GM10847 (cell line): Measurements from ENCODE around the gene DAZL.

Experiments
- POLR2A ChIP-seq: IDR thresholded peaks from 2 replicates; pipeline ENCODE4 v1.6.1; 2011; ENCODE audit not compliant: insufficient read length; ENCODE audit errors: extremely low read depth

Gene DAZL

DNA sequence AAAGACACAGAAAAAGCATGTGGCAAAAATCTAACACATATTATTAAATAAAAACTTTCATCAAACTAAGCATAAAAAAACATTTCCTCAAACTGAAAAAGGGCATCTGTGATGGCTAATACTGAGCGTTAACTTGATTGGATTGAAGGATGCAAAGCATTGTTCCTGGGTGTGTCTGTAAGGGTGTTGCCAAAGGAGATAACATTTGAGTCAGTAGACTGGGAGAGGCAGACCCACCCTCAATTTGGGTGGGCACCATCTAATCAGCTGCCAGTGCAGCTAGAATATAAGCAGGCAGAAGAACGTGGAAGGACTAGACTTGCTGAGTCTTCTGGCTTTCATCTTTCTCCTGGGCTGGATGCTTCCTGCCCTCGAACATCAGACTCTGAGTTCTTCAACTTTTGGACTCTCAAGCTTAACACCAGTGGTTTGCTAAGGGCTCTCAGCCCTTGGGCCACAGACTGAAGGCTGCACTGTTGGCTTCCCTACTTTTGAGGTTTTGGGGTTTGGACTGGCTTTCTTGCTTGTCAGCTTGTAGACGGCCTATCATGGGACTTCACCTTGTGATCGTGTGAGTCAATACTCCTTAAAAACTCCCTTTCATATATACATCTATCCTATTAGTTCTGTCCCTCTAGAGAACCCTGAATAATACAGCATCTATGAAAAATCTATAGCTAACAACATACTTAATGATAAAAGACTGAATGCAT lies 45.4 kb downstream of the DAZL start:
- TF ChIP-seq POLR2A = no peak

DNA sequence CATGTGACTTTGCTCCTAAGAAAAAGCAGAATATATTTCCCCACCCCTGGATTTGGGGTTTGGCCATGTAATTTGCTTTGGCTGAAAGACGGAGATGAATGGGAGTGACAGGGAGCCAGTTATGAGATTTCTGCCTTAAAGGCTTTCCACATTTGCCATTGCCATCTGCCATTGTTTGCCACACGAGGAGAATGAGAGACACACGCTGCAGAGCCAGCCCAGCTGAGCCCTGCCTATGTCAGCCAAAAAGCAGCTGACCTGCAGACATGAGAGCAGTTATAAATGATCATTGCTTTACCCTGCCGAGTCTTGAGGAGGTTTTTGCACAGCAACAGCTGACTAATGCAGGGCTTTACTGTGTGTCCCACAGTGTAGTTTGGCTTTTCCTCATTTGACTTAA lies 51.1 kb downstream of the DAZL start:
- no peak for TF ChIP-seq POLR2A

GRCh38 chr3:16552757-16553156 lies 52.5 kb downstream of the DAZL start:
- no peak for TF ChIP-seq POLR2A

GRCh38 chr3:16551342-16551976 lies 53.8 kb downstream of the DAZL start:
- TF ChIP-seq POLR2A = no peak

GRCh38 chr3:16550676-16551341 lies 54.4 kb downstream of the DAZL start:
- no peak for TF ChIP-seq POLR2A

DNA sequence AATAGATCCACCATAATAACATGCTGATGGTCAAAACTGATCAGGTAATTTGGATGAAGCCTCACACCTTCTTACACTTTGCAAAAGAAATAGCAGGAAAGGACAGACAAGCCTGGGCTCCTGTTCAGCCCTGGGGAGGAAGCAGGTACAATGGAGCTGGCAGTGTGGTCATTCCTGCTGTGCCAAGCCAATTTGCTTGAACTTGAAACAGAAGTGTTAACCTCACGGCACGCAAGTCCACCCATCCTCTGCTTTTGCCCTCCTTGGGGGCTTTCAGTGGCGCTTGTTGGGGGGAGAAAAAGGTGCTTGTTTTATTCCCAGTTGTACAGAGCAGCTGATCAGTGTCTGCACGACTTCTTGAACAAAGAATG lies 54.9 kb downstream of the DAZL start:
- no peak for TF ChIP-seq POLR2A

GRCh38 chr3:16548721-16549120 lies 56.5 kb downstream of the DAZL start:
- TF ChIP-seq POLR2A = no peak

DNA sequence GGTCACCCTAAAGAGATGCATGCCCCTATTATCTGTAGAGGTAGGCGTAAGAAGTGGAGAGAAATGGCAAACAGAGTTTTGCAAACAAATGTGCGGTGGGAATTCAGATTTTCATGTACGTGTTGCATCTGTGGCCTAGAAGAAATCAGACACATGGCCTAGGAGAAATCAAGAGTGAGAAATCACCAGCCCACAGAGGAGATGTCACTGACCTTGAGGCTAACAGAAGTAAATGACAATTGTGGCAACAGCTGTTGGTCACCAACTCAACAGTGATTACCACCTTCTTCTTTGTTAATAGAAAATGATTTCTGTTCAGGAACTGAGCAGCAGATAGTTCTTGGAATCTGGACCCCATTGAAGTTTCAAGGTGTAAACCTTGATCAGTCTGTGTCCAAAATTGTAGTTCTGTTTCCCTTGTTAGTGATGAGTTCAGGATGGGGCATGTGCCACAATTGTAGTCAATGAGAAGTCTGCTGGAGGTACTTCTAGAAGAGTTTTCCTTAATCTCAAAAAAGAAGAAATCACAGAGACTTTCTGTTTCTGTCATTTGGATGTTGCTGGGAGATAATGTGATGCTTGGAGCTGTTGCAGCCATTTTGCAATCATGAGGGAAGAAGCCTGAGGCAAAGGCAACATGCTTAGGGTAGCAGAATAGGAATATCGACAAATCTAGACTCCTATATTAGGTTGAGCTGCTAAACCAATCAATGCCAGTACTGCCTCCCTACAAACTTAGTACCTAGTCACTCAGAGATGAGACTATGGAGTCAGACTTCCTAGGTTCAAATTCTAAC lies 57.5 kb downstream of the DAZL start:
- TF ChIP-seq POLR2A = no peak

- no peak for TF ChIP-seq POLR2A
These were observed 58.8 kb downstream of the DAZL start for GRCh38 chr3:16546186-16547010.

GRCh38 chr3:16545413-16546185 lies 59.6 kb downstream of the DAZL start:
- no peak for TF ChIP-seq POLR2A

- no peak for TF ChIP-seq POLR2A
These were observed 61.9 kb downstream of the DAZL start for GRCh38 chr3:16543242-16543864.

DNA sequence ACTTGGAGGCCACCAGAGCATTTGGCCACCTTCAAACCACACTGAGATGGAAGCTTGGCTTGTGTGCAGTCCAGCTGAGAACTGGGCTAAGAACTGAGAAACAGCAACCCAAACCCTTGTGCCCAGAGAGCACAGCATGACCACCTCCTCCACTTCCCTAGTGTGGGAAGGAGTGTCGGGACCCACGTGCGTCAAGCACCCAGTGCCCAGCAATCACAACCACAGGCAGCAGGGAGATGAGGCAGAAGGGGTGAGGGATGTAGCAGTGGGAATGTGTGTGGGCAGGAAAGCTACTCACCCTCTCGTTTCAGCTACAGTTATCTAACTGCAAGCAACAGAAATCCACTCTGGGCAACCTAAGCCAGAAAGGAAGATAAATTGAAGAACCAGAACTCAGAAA lies 66.7 kb downstream of the DAZL start:
- no peak for TF ChIP-seq POLR2A

DNA sequence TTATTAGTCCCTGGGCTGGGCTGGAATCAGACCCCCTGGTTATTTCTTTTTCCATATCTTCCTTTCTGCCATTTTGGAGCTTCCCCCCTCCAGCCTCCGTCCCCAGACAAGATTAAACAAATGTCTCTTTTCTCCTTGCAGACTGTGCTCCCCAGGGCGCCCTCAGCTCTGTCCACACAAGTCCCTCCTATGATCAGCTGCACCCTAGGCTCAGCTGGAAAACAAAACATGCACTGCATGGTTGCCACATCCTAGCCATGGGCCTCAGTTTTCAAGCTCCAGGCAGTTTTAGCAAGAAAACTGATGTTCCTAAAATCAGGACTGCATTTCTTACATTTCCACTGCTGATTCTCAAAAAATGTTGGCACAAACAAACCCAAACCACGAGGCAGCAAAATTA lies 68.2 kb downstream of the DAZL start:
- TF ChIP-seq POLR2A = no peak
